H1 (cell line): Measurements from ENCODE around the gene PDE4B. TPM values are rescaled to one million over a fixed set of nuclear protein-coding genes. Genes with fewer than 3 reads are reported as not detected.

ENCODE experiments used
- SP1 ChIP-seq: IDR thresholded peaks from 2 replicates; pipeline ENCODE4 v1.6.1; 2011; ENCODE audit warnings: low read depth, low read length
- polyA plus RNA-seq, 7 experiments: library from polyadenylated mRNA; depleted of rRNA in 3 of 7; stranded (reverse) in 5 of 7; unstranded in 2 of 7; fragments of >200 nt in 5 of 7; fragments of 200-250 nt in 2 of 7; gene quantifications; 1 replicate in 5 of 7; 2 replicates in 1 of 7; 4 replicates in 1 of 7; pipeline versions ENCODE4 v1.2.1 to v1.2.3, GENCODE V29; 2011 to 2013; ENCODE audit warnings: missing spikeins in 2 of 7, mixed read lengths in 2 of 7
- total RNA-seq: library from RNA; stranded (reverse); fragmentation: NEBNext Ultra II Directional; extraction: Animal tissue kit (Norgen Biotek cat#: 25700); gene quantifications from 2 replicates; pipeline ENCODE4 v1.2.1, GENCODE V29; 2021
- TF ChIP-seq, protein P1 (sequence below): fragments of 300-600 bp; sonication (generic); IDR thresholded peaks from 2 replicates; pipeline ENCODE4 v1.7.1; 2012; ENCODE audit warnings: low read length, moderate library complexity, mild to moderate bottlenecking, inconsistent platforms; ENCODE audit not compliant: insufficient replicate concordance
- TF ChIP-seq, protein P2 (sequence below), 3 experiments: IDR thresholded peaks; 1 replicate in 2 of 3; 2 replicates in 1 of 3; pipeline versions ENCODE4 v1.5.1 to v1.6.1; 2011; ENCODE audit warnings: low read length in 3 of 3, mild to moderate bottlenecking in 3 of 3, inconsistent platforms in 2 of 3, low read depth in 1 of 3, moderate library complexity in 1 of 3; ENCODE audit not compliant: insufficient read depth in 1 of 3; ENCODE audit errors: control extremely low read depth in 1 of 3

Gene PDE4B
- total and polyA plus RNA-seq, 2 of the 8 experiments (the other 6 are each of a cell fraction or from before 2014, with no cell fraction given) = 5.0 to 15.1 TPM

DNA sequence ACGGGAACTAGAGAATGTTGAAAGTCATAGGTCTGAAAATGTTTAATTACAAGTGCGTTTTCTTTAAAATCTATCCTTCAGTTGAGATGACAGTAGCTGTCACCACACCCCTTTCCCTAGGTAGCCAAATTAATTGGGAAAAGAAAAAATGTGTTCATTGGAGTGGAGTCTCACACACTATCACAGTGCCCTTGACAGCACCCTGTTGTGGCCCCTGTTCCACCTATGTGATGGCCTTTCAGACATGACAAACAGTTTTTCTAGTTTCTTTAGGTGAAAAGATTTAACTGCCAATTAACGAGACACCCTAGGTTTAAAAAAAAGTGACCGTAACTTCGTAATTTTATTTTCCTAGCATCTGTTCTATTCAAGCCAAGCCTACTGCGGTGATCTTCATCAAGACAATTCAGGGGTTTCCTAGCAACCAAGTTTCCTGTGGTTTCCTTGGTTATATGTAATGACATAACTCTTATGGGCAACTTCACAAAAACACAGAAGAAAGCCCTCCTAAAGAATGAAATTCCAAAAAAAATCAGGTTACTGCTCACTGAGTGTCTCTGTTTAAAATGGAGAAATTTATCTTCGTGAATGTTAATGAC, 298.3 kb downstream of the PDE4B start (continued):
- TF ChIP-seq, protein P1, sequence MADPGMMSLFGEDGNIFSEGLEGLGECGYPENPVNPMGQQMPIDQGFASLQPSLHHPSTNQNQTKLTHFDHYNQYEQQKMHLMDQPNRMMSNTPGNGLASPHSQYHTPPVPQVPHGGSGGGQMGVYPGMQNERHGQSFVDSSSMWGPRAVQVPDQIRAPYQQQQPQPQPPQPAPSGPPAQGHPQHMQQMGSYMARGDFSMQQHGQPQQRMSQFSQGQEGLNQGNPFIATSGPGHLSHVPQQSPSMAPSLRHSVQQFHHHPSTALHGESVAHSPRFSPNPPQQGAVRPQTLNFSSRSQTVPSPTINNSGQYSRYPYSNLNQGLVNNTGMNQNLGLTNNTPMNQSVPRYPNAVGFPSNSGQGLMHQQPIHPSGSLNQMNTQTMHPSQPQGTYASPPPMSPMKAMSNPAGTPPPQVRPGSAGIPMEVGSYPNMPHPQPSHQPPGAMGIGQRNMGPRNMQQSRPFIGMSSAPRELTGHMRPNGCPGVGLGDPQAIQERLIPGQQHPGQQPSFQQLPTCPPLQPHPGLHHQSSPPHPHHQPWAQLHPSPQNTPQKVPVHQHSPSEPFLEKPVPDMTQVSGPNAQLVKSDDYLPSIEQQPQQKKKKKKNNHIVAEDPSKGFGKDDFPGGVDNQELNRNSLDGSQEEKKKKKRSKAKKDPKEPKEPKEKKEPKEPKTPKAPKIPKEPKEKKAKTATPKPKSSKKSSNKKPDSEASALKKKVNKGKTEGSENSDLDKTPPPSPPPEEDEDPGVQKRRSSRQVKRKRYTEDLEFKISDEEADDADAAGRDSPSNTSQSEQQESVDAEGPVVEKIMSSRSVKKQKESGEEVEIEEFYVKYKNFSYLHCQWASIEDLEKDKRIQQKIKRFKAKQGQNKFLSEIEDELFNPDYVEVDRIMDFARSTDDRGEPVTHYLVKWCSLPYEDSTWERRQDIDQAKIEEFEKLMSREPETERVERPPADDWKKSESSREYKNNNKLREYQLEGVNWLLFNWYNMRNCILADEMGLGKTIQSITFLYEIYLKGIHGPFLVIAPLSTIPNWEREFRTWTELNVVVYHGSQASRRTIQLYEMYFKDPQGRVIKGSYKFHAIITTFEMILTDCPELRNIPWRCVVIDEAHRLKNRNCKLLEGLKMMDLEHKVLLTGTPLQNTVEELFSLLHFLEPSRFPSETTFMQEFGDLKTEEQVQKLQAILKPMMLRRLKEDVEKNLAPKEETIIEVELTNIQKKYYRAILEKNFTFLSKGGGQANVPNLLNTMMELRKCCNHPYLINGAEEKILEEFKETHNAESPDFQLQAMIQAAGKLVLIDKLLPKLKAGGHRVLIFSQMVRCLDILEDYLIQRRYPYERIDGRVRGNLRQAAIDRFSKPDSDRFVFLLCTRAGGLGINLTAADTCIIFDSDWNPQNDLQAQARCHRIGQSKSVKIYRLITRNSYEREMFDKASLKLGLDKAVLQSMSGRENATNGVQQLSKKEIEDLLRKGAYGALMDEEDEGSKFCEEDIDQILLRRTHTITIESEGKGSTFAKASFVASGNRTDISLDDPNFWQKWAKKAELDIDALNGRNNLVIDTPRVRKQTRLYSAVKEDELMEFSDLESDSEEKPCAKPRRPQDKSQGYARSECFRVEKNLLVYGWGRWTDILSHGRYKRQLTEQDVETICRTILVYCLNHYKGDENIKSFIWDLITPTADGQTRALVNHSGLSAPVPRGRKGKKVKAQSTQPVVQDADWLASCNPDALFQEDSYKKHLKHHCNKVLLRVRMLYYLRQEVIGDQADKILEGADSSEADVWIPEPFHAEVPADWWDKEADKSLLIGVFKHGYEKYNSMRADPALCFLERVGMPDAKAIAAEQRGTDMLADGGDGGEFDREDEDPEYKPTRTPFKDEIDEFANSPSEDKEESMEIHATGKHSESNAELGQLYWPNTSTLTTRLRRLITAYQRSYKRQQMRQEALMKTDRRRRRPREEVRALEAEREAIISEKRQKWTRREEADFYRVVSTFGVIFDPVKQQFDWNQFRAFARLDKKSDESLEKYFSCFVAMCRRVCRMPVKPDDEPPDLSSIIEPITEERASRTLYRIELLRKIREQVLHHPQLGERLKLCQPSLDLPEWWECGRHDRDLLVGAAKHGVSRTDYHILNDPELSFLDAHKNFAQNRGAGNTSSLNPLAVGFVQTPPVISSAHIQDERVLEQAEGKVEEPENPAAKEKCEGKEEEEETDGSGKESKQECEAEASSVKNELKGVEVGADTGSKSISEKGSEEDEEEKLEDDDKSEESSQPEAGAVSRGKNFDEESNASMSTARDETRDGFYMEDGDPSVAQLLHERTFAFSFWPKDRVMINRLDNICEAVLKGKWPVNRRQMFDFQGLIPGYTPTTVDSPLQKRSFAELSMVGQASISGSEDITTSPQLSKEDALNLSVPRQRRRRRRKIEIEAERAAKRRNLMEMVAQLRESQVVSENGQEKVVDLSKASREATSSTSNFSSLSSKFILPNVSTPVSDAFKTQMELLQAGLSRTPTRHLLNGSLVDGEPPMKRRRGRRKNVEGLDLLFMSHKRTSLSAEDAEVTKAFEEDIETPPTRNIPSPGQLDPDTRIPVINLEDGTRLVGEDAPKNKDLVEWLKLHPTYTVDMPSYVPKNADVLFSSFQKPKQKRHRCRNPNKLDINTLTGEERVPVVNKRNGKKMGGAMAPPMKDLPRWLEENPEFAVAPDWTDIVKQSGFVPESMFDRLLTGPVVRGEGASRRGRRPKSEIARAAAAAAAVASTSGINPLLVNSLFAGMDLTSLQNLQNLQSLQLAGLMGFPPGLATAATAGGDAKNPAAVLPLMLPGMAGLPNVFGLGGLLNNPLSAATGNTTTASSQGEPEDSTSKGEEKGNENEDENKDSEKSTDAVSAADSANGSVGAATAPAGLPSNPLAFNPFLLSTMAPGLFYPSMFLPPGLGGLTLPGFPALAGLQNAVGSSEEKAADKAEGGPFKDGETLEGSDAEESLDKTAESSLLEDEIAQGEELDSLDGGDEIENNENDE = no peak
- TF ChIP-seq SP1 = no peak
- TF ChIP-seq, protein P2, sequence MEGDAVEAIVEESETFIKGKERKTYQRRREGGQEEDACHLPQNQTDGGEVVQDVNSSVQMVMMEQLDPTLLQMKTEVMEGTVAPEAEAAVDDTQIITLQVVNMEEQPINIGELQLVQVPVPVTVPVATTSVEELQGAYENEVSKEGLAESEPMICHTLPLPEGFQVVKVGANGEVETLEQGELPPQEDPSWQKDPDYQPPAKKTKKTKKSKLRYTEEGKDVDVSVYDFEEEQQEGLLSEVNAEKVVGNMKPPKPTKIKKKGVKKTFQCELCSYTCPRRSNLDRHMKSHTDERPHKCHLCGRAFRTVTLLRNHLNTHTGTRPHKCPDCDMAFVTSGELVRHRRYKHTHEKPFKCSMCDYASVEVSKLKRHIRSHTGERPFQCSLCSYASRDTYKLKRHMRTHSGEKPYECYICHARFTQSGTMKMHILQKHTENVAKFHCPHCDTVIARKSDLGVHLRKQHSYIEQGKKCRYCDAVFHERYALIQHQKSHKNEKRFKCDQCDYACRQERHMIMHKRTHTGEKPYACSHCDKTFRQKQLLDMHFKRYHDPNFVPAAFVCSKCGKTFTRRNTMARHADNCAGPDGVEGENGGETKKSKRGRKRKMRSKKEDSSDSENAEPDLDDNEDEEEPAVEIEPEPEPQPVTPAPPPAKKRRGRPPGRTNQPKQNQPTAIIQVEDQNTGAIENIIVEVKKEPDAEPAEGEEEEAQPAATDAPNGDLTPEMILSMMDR (IDR thresholded peaks at IDR 0.05; ENCODE audit: control extremely low read depth in 1 of 3, insufficient read depth in 1 of 3, low read depth in 1 of 3, low read length in 3 of 3) = no peak
